Stomach (tissue), 9 donors: Measurements from ENCODE around the gene SULT6B1. TPM values are rescaled to one million over a fixed set of nuclear protein-coding genes. Genes with fewer than 3 reads are reported as not detected.

Experiments
- DNase-seq, 2 donors: peaks; one replicate each; pipeline versions ENCODE4 v3.0.0 to v3.0.0-alpha.2; 2013 to 2019
- H3K27ac ChIP-seq, 5 donors: fragments of 200-600 bp in 4 of 5; sonication (generic) in 4 of 5; one replicate each; pipeline ENCODE4 v1.5.1; 2013 to 2019; ENCODE audit warnings: mild to moderate bottlenecking in 1 of 5, moderate library complexity in 1 of 5
- H3K27me3 ChIP-seq, 3 donors: fragments of 200-600 bp; sonication (generic); one replicate each; pipeline ENCODE4 v1.5.1; 2017 to 2019; ENCODE audit warnings: mixed run types in 1 of 3
- H3K36me3 ChIP-seq, 4 donors: fragments of 200-600 bp; sonication (generic); 1 replicate in 3 of 4; 2 replicates in 1 of 4; pipeline ENCODE4 v1.5.1; 2016 to 2019
- H3K4me1 ChIP-seq, 4 donors: fragments of 200-600 bp; sonication (generic); one replicate each; pipeline ENCODE4 v1.5.1; 2016 to 2019
- H3K4me3 ChIP-seq, 4 donors: fragments of 200-600 bp; sonication (generic) in 3 of 4; one replicate each; pipeline ENCODE4 v1.5.1; 2016 to 2019; ENCODE audit warnings: mild to moderate bottlenecking in 1 of 4
- H3K9me3 ChIP-seq, 4 donors: fragments of 200-600 bp; sonication (generic); one replicate each; pipeline ENCODE4 v1.5.1; 2016 to 2019
- EP300 ChIP-seq: sonication (generic); formaldehyde crosslinking; IDR thresholded peaks from one replicate; pipeline ENCODE4 v1.6.1; 2017; ENCODE audit warnings: antibody characterized with exemption
- POLR2A ChIP-seq, 4 donors: fragments of 450-650 bp; IDR thresholded peaks; one replicate each; pipeline ENCODE4 v1.6.1; 2016; ENCODE audit warnings: antibody characterized with exemption in 4 of 4, control low read depth in 2 of 4, mild to moderate bottlenecking in 1 of 4, moderate library complexity in 1 of 4
- POLR2AphosphoS5 ChIP-seq, 3 donors: sonication (generic); formaldehyde crosslinking; IDR thresholded peaks; one replicate each; pipeline ENCODE4 v1.6.1; 2016; ENCODE audit warnings: antibody characterized with exemption in 3 of 3
- WGBS, 5 donors: extraction: QIAGEN DNeasy Blood & Tissue Kit in 3 of 5; methylation state at CpG; one replicate each; pipeline versions ENCODE4 v1.1.5 to v1.1.7; 2013 to 2018; 5-methylcytosine and 5-hydroxymethylcytosine counted together
- intact Hi-C: fragments of 100-400 bp; cut with DNase I; formaldehyde crosslinking; loops from one replicate; pipeline ENCODE4 v1.15.1; 2023; ENCODE audit warnings: low total_unique reads
- polyA plus RNA-seq, 3 donors: library from polyadenylated mRNA; stranded (reverse); fragments of 200-250 nt; gene quantifications; one replicate each; pipeline ENCODE4 v1.2.3, GENCODE V29; 2013
- total RNA-seq, 5 donors: library from RNA; depleted of rRNA; stranded (reverse); fragments of >200 nt; gene quantifications; one replicate each; pipeline versions ENCODE4 v1.1.0 to v1.2.3, GENCODE V29; 2014 to 2016
- TF ChIP-seq, protein P1 (sequence below), 7 experiments: fragments of 450-650 bp in 4 of 7; fragments of 200-600 bp in 3 of 7; sonication (generic) in 3 of 7; IDR thresholded peaks; one replicate each; pipeline ENCODE4 v1.5.1; 2016 to 2019; ENCODE audit warnings: antibody characterized with exemption in 7 of 7, control low read depth in 2 of 7, mild to moderate bottlenecking in 1 of 7
- donor health status: healthy with polysubstance abuse.
- donor health status: Bipolar disorder and iron deficiency.
- donor health status: healthy.

Gene SULT6B1
- total and polyA plus RNA-seq, 8 donors, result not detected

GRCh38 chr2:37191747-37192146 is 3.3 kb upstream of the SULT6B1 start:
- Histone ChIP-seq H3K4me3 (no peak overlapping the region), H3K27ac (no peak overlapping the region), H3K27me3 (no peaks in the 10 kb centered on the region), H3K4me1 (peaks cover 0 to 6% (median 2%) of the 10 kb centered on the region in 4 donors), H3K9me3 (no peaks in the 10 kb centered on the region), H3K36me3 (no peaks in the 10 kb centered on the region)
- DNase-seq, result no peak
- intact Hi-C loops, result no loop called here
- TF ChIP-seq, protein P1, sequence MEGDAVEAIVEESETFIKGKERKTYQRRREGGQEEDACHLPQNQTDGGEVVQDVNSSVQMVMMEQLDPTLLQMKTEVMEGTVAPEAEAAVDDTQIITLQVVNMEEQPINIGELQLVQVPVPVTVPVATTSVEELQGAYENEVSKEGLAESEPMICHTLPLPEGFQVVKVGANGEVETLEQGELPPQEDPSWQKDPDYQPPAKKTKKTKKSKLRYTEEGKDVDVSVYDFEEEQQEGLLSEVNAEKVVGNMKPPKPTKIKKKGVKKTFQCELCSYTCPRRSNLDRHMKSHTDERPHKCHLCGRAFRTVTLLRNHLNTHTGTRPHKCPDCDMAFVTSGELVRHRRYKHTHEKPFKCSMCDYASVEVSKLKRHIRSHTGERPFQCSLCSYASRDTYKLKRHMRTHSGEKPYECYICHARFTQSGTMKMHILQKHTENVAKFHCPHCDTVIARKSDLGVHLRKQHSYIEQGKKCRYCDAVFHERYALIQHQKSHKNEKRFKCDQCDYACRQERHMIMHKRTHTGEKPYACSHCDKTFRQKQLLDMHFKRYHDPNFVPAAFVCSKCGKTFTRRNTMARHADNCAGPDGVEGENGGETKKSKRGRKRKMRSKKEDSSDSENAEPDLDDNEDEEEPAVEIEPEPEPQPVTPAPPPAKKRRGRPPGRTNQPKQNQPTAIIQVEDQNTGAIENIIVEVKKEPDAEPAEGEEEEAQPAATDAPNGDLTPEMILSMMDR (IDR thresholded peaks at IDR 0.05), result no peak
- TF ChIP-seq POLR2AphosphoS5 (IDR thresholded peaks at IDR 0.05), result no peak
- no peak for TF ChIP-seq EP300
- no peak for TF ChIP-seq POLR2A (IDR thresholded peaks at IDR 0.05)
- 73 to 82% (median 78%) methylated on average over 6 of the region's 6 CpGs for WGBS, 5 donors

DNA sequence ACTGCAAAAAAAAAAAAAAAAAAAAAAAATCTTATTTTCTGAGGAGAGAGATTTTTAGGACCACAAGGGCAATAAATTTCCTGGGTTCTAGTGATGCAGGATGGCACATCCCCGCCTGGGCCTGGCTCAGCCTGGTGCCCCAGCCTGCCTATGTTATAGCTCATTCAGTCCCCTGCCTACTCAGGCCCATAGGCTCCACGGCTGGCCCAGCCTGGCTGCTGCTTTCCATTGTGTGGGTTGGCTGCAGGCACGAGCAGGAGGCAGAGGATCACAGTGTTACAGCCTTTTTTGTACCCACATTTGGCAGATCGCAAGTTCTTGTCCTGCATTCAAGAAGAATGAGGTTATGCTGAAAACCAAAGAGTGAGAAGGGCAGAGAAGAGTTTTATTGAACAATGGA is 2.8 kb upstream of the SULT6B1 start:
- intact Hi-C loops, result no loop called here
- no peaks in the 10 kb centered on the region for H3K9me3 ChIP-seq
- DNase-seq, result no peak
- TF ChIP-seq POLR2AphosphoS5 (IDR thresholded peaks at IDR 0.05) (no peak), EP300 (no peak), POLR2A (IDR thresholded peaks at IDR 0.05) (no peak)
- TF ChIP-seq, protein P1 (IDR thresholded peaks at IDR 0.05), result no peak
- H3K36me3 ChIP-seq, result no peaks in the 10 kb centered on the region
- H3K27ac ChIP-seq, result no peak overlapping the region
- no peaks in the 10 kb centered on the region for H3K27me3 ChIP-seq
- no peak overlapping the region for H3K4me3 ChIP-seq
- WGBS, 5 donors, result 72 to 83% (median 81%) methylated on average over 4 of the region's 4 CpGs
- peaks cover 0 to 6% (median 0%) of the 10 kb centered on the region in 4 donors for H3K4me1 ChIP-seq

- H3K4me1 ChIP-seq, result no peaks in the 10 kb centered on the region
- 81 to 89% (median 85%) methylated on average over 4 of the region's 4 CpGs for WGBS, 5 donors
- H3K4me3 ChIP-seq, result no peak overlapping the region
- no peaks in the 10 kb centered on the region for H3K9me3 ChIP-seq
- no peak for DNase-seq
- TF ChIP-seq, protein P1 (IDR thresholded peaks at IDR 0.05), result no peak
- no peak for TF ChIP-seq POLR2A (IDR thresholded peaks at IDR 0.05)
- TF ChIP-seq POLR2AphosphoS5 (IDR thresholded peaks at IDR 0.05), result no peak
- TF ChIP-seq EP300, result no peak
- H3K27ac ChIP-seq, result peak overlapping the region in 1 of 5 donors; percentile 43
- H3K27me3 ChIP-seq, result no peaks in the 10 kb centered on the region
- no peaks in the 10 kb centered on the region for H3K36me3 ChIP-seq
- intact Hi-C loops, result no loop called here
Observed at GRCh38 chr2:37190290-37190689, 1.8 kb upstream of the SULT6B1 start.

GRCh38 chr2:37189452-37190153 is 1.1 kb upstream of the SULT6B1 start:
- intact Hi-C loops, result no loop called here
- H3K36me3 ChIP-seq, result no peaks in the 10 kb centered on the region
- no peaks in the 10 kb centered on the region for H3K27me3 ChIP-seq
- TF ChIP-seq, protein P1 (IDR thresholded peaks at IDR 0.05), result no peak
- TF ChIP-seq POLR2A (IDR thresholded peaks at IDR 0.05) (no peak), POLR2AphosphoS5 (IDR thresholded peaks at IDR 0.05) (no peak), EP300 (no peak)
- H3K4me1 ChIP-seq, result no peaks in the 10 kb centered on the region
- 69 to 82% (median 76%) methylated on average over 5 to 6 of the region's 6 CpGs for WGBS, 5 donors
- H3K9me3 ChIP-seq, result no peaks in the 10 kb centered on the region
- peak in 1 of 2 donors; percentile 64 for DNase-seq
- H3K4me3 ChIP-seq, result no peak overlapping the region
- peak overlapping the region in 2 of 5 donors; percentile 38 to 43 for H3K27ac ChIP-seq
